ENCODE data around the gene ATP8B1. TPM values are rescaled to one million over a fixed set of nuclear protein-coding genes. Genes with fewer than 3 reads are reported as not detected.

Gene ATP8B1
- total and polyA plus RNA-seq, 11 donors = 3.0 to 12.8 (median 6.2) TPM

GRCh38 chr18:57753063-57753462 lies 50.1 kb downstream of the ATP8B1 start:
- H3K4me1 ChIP-seq = peaks cover 0 to 35% (median 19%) of the 10 kb centered on the region in 12 donors
- H3K36me3 ChIP-seq = peaks cover 0 to 11% (median 0%) of the 10 kb centered on the region in 9 donors
- intact Hi-C loops (cut with DNase I) = no loop called here
- H3K9me3 ChIP-seq = no peaks in the 10 kb centered on the region
- H3K27ac ChIP-seq = no peak overlapping the region
- ATAC-seq (no peak), DNase-seq (no peak)
- no peak overlapping the region for H3K4me3 ChIP-seq
- 41 to 74% (median 57%) methylated on average over 1 of the region's 1 CpG for WGBS, 4 donors
- TF ChIP-seq POLR2A (IDR thresholded peaks at IDR 0.05) (no peak), CTCF (IDR thresholded peaks at IDR 0.05) (no peak)
- H3K27me3 ChIP-seq = no peaks in the 10 kb centered on the region

GRCh38 chr18:57749604-57749970 lies 53.5 kb downstream of the ATP8B1 start:
- intact Hi-C loops (cut with DNase I) = loop anchor here in 1 of 10 donors (10.0 kb wide), 1 partner anchor 55 kb away; the partner anchor contains the start of gene ATP8B1

GRCh38 chr18:57748770-57749603 lies 54.1 kb downstream of the ATP8B1 start:
- Histone ChIP-seq H3K27me3 (no peaks in the 10 kb centered on the region), H3K27ac (no peak overlapping the region), H3K4me1 (peaks cover 0 to 70% (median 29%) of the 10 kb centered on the region in 12 donors), H3K9me3 (no peaks in the 10 kb centered on the region), H3K4me3 (no peak overlapping the region), H3K36me3 (no peaks in the 10 kb centered on the region)
- WGBS, 4 donors = 55 to 78% (median 70%) methylated on average over 1 of the region's 1 CpG
- ATAC-seq (no peak), DNase-seq (no peak)
- TF ChIP-seq POLR2A (IDR thresholded peaks at IDR 0.05) (no peak), CTCF (IDR thresholded peaks at IDR 0.05) (no peak)
- intact Hi-C loops (cut with DNase I) = loop anchor here in 1 of 10 donors (10.0 kb wide), 1 partner anchor 56 kb away; the partner anchor contains the start of gene ATP8B1

More at GRCh38 chr18:57749604-57749970, 53.5 kb downstream of the ATP8B1 start:
- DNase-seq (no peak), ATAC-seq (no peak)
- H3K9me3 ChIP-seq = no peaks in the 10 kb centered on the region
- TF ChIP-seq CTCF (IDR thresholded peaks at IDR 0.05) (no peak), POLR2A (IDR thresholded peaks at IDR 0.05) (no peak)
- H3K27ac ChIP-seq = no peak overlapping the region
- no peaks in the 10 kb centered on the region for H3K36me3 ChIP-seq
- 93 to 98% (median 95%) methylated on average over 2 of the region's 2 CpGs for WGBS, 4 donors
- peaks cover 0 to 64% (median 25%) of the 10 kb centered on the region in 12 donors for H3K4me1 ChIP-seq
- H3K4me3 ChIP-seq = no peak overlapping the region
- no peaks in the 10 kb centered on the region for H3K27me3 ChIP-seq
